DND-41 (cell line): Measurements from ENCODE around the gene GIMAP8.

Experiments used
- EZH2 ChIP-seq: IDR thresholded peaks from 3 replicates; pipeline ENCODE4 v1.6.1; 2012; ENCODE audit warnings: borderline replicate concordance, low read depth, mild to moderate bottlenecking, moderate library complexity, low read length, inconsistent platforms; ENCODE audit not compliant: severe bottlenecking
- TF ChIP-seq, protein P1 (sequence below): IDR thresholded peaks from 2 replicates; pipeline ENCODE4 v1.5.1; 2012; ENCODE audit warnings: borderline replicate concordance, low read length, moderate library complexity, mild to moderate bottlenecking; ENCODE audit not compliant: poor library complexity, severe bottlenecking; ENCODE audit errors: extremely low read depth

DNA sequence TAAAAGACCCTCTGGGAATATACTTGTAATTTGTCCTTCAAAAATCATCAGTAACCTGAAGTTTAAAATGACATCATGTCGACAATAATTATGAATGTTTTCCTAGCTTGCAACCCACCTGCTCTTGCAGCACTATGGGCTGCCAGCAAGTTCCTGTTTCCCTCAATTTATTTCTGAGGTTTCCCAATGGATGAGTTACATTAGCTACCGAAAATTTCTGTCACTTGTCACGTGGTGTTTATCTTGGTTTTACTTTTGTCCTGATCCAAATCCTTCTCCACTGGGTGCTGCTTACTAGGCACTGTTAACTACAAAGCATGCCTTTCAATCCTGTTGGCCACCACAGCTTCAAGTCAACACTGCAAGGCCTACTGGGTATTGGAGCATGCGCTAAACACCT, 31.5 kb downstream of the GIMAP8 start:
- TF ChIP-seq, protein P1, sequence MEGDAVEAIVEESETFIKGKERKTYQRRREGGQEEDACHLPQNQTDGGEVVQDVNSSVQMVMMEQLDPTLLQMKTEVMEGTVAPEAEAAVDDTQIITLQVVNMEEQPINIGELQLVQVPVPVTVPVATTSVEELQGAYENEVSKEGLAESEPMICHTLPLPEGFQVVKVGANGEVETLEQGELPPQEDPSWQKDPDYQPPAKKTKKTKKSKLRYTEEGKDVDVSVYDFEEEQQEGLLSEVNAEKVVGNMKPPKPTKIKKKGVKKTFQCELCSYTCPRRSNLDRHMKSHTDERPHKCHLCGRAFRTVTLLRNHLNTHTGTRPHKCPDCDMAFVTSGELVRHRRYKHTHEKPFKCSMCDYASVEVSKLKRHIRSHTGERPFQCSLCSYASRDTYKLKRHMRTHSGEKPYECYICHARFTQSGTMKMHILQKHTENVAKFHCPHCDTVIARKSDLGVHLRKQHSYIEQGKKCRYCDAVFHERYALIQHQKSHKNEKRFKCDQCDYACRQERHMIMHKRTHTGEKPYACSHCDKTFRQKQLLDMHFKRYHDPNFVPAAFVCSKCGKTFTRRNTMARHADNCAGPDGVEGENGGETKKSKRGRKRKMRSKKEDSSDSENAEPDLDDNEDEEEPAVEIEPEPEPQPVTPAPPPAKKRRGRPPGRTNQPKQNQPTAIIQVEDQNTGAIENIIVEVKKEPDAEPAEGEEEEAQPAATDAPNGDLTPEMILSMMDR, result no peak
- TF ChIP-seq EZH2, result no peak
